CD14-positive monocyte (primary cell): ENCODE results near the gene EFCAB8. TPM values are rescaled to one million over a fixed set of nuclear protein-coding genes. Genes with fewer than 3 reads are reported as not detected.
A peak's percentile ranks its signal among the peaks of the same experiment; 100 is the strongest.

Experiments
- DNase-seq, 3 donors: peaks; one replicate each; pipeline ENCODE4 v3.0.0-alpha.2; 2011 to 2022
- H2AFZ ChIP-seq: 2 replicates; pipeline ENCODE4 v1.6.0; 2012; ENCODE audit warnings: mild to moderate bottlenecking, low read depth, low read length, inconsistent platforms; ENCODE audit not compliant: insufficient read depth, poor library complexity, severe bottlenecking
- H3K27ac ChIP-seq, 2 donors: 1 replicate in 1 of 2; 2 replicates in 1 of 2; pipeline ENCODE4 v1.5.1; 2012 to 2013; ENCODE audit warnings: low read length in 2 of 2, control low read depth in 1 of 2, inconsistent platforms in 1 of 2, low read depth in 1 of 2, mild to moderate bottlenecking in 1 of 2
- H3K27me3 ChIP-seq, 2 donors: one replicate each; pipeline versions ENCODE4 v1.6.0 to v1.6.1; 2011 to 2013; ENCODE audit warnings: low read length in 2 of 2; ENCODE audit not compliant: control insufficient read depth in 2 of 2, insufficient read depth in 2 of 2
- H3K36me3 ChIP-seq, 2 donors: replicated peaks in 1 of 2; 1 replicate in 1 of 2; 2 replicates in 1 of 2; pipeline versions ENCODE4 v1.5.1 to v1.6.1; 2012 to 2013; ENCODE audit warnings: low read length in 2 of 2, control low read depth in 1 of 2, inconsistent platforms in 1 of 2, mild to moderate bottlenecking in 1 of 2; ENCODE audit not compliant: insufficient read depth in 2 of 2, control insufficient read depth in 1 of 2
- H3K4me1 ChIP-seq, 2 donors: 1 replicate in 1 of 2; 2 replicates in 1 of 2; pipeline versions ENCODE4 v1.5.1 to v1.6.1; 2012 to 2013; ENCODE audit warnings: low read length in 2 of 2, control low read depth in 1 of 2, inconsistent platforms in 1 of 2, mild to moderate bottlenecking in 1 of 2, moderate library complexity in 1 of 2; ENCODE audit not compliant: insufficient read depth in 2 of 2, control insufficient read depth in 1 of 2
- H3K4me2 ChIP-seq: replicated peaks from 2 replicates; pipeline ENCODE3; 2012; ENCODE audit warnings: low read length, moderate library complexity, mild to moderate bottlenecking; ENCODE audit not compliant: poor library complexity, severe bottlenecking; ENCODE audit errors: extremely low read depth
- H3K4me3 ChIP-seq, 3 experiments: fragments of 200-600 bp in 1 of 3; sonication (generic) in 1 of 3; replicated peaks in 1 of 3; 1 replicate in 2 of 3; 2 replicates in 1 of 3; pipeline ENCODE4 v1.5.1; 2011 to 2013; ENCODE audit warnings: low read length in 3 of 3, mild to moderate bottlenecking in 3 of 3, control low read depth in 2 of 3, low read depth in 2 of 3, inconsistent platforms in 1 of 3, moderate library complexity in 1 of 3
- H3K79me2 ChIP-seq: 2 replicates; pipeline ENCODE4 v1.6.0; 2012; ENCODE audit warnings: mild to moderate bottlenecking, control low read depth, inconsistent platforms, low read length, moderate library complexity; ENCODE audit not compliant: insufficient read depth
- H3K9ac ChIP-seq: 2 replicates; pipeline ENCODE4 v1.6.0; 2017; ENCODE audit warnings: low read length, mild to moderate bottlenecking; ENCODE audit not compliant: insufficient read depth, poor library complexity, severe bottlenecking
- H3K9me3 ChIP-seq, 2 donors: replicated peaks in 1 of 2; 1 replicate in 1 of 2; 2 replicates in 1 of 2; pipeline versions ENCODE4 v1.5.1 to v1.6.1; 2012 to 2013; ENCODE audit warnings: low read length in 2 of 2, control low read depth in 1 of 2; ENCODE audit not compliant: control insufficient read depth in 1 of 2, insufficient read depth in 1 of 2
- H4K20me1 ChIP-seq: 2 replicates; pipeline ENCODE4 v1.6.0; 2012; ENCODE audit warnings: mild to moderate bottlenecking, low read length, control low read depth, moderate library complexity; ENCODE audit not compliant: insufficient read depth
- H3K27ac Mint-ChIP-seq, 7 donors: one replicate each; pipeline ENCODE4 v1.8.0; 2020; ENCODE audit warnings: mild to moderate bottlenecking in 7 of 7, mixed read lengths in 7 of 7, moderate library complexity in 6 of 7, inconsistent platforms in 2 of 7
- H3K27me3 Mint-ChIP-seq, 3 donors: one replicate each; pipeline ENCODE4 v1.8.0; 2021 to 2022; ENCODE audit warnings: low read depth in 3 of 3, mild to moderate bottlenecking in 3 of 3, mixed read lengths in 3 of 3, moderate library complexity in 3 of 3, inconsistent platforms in 1 of 3
- H3K36me3 Mint-ChIP-seq, 2 donors: one replicate each; pipeline ENCODE4 v1.8.0; 2020; ENCODE audit warnings: mixed read lengths in 2 of 2, inconsistent platforms in 1 of 2, mild to moderate bottlenecking in 1 of 2
- H3K4me1 Mint-ChIP-seq: one replicate; pipeline ENCODE4 v1.8.0; 2020; ENCODE audit warnings: mild to moderate bottlenecking, mixed read lengths
- H3K4me3 Mint-ChIP-seq, 2 donors: one replicate each; pipeline ENCODE4 v1.8.0; 2020; ENCODE audit warnings: mild to moderate bottlenecking in 2 of 2, mixed read lengths in 2 of 2, moderate library complexity in 1 of 2
- H3K9me3 Mint-ChIP-seq, 7 donors: one replicate each; pipeline ENCODE4 v1.8.0; 2020 to 2022; ENCODE audit warnings: mixed read lengths in 7 of 7, mild to moderate bottlenecking in 6 of 7, moderate library complexity in 6 of 7, inconsistent platforms in 2 of 7
- CTCF ChIP-seq: fragments of 200-600 bp; IDR thresholded peaks from one replicate; pipeline ENCODE4 v1.8.0; 2022; ENCODE audit warnings: antibody characterized with exemption, mild to moderate bottlenecking
- WGBS: methylation state at CpG from one replicate; pipeline ENCODE4 v1.1.5; 2013; ENCODE audit warnings: missing lambda C conversion rate; ENCODE audit not compliant: insufficient coverage; 5-methylcytosine and 5-hydroxymethylcytosine counted together
- intact Hi-C, 2 donors: fragments of 100-400 bp; cut with micrococcal nuclease; formaldehyde crosslinking; loops; one replicate each; pipeline versions ENCODE4 v1.15.0 to v1.15.1; 2023
- polyA plus RNA-seq, 3 donors: library from polyadenylated mRNA; depleted of rRNA in 1 of 3; unstranded in 2 of 3; stranded (reverse) in 1 of 3; fragments of 300-500 nt in 2 of 3; fragments of >200 nt in 1 of 3; fragmentation: Illumina TruSeq in 2 of 3; gene quantifications; 1 replicate in 2 of 3; 2 replicates in 1 of 3; pipeline ENCODE4 v1.2.3, GENCODE V29; 2012 to 2021

The EFCAB8 gene
- polyA plus RNA-seq, 3 donors, result 0.45 TPM; not detected in 2

- 95% methylated on average over 4 of the region's 7 CpGs for WGBS
- H3K27me3 Mint-ChIP-seq, result no peaks in the 10 kb centered on the region
- no peak overlapping the region for H2AFZ ChIP-seq
- H3K36me3 Mint-ChIP-seq, result peaks cover 54 to 80% of the 10 kb centered on the region in 2 donors
- H3K4me3 Mint-ChIP-seq, result no peak overlapping the region
- H3K4me1 Mint-ChIP-seq, result no peaks in the 10 kb centered on the region
- no peaks in the 10 kb centered on the region for H3K9me3 Mint-ChIP-seq
- peaks cover 43 to 86% of the 10 kb centered on the region in 2 donors for H3K36me3 ChIP-seq
- H3K4me3 ChIP-seq, result no peak overlapping the region
- H3K27ac Mint-ChIP-seq, result peak overlapping the region in 2 of 7 donors; percentile 23 to 76
- H3K27me3 ChIP-seq, result no peaks in the 10 kb centered on the region
- TF ChIP-seq CTCF, result no peak
- no peak overlapping the region for H3K27ac ChIP-seq
- no peaks in the 10 kb centered on the region for H3K4me1 ChIP-seq
- no peak overlapping the region for H3K4me2 ChIP-seq
- intact Hi-C loops, result no loop called here
- no peaks in the 10 kb centered on the region for H3K9me3 ChIP-seq
- H4K20me1 ChIP-seq, result no peaks in the 10 kb centered on the region
- no peak for DNase-seq
- H3K79me2 ChIP-seq, result no peaks in the 10 kb centered on the region
- no peak overlapping the region for H3K9ac ChIP-seq
Measured at GRCh38 chr20:32855387-32855786, 3.3 kb upstream of the EFCAB8 start.

- H3K36me3 Mint-ChIP-seq, result peaks cover 40 to 56% of the 10 kb centered on the region in 2 donors
- Histone ChIP-seq H3K79me2 (no peaks in the 10 kb centered on the region), H4K20me1 (no peaks in the 10 kb centered on the region), H3K36me3 (peaks cover 28 to 58% of the 10 kb centered on the region in 2 donors), H3K4me2 (no peak overlapping the region), H2AFZ (no peak overlapping the region), H3K4me1 (no peaks in the 10 kb centered on the region), H3K27me3 (no peaks in the 10 kb centered on the region), H3K9me3 (no peaks in the 10 kb centered on the region), H3K27ac (no peak overlapping the region), H3K4me3 (no peak overlapping the region), H3K9ac (no peak overlapping the region)
- TF ChIP-seq CTCF, result no peak
- H3K4me3 Mint-ChIP-seq, result no peak overlapping the region
- no peaks in the 10 kb centered on the region for H3K27me3 Mint-ChIP-seq
- DNase-seq, result no peak
- peak overlapping the region in 2 of 7 donors; percentile 0 to 17 for H3K27ac Mint-ChIP-seq
- WGBS, result 94% methylated on average over 2 of the region's 2 CpGs
- intact Hi-C loops, result no loop called here
- no peaks in the 10 kb centered on the region for H3K9me3 Mint-ChIP-seq
- H3K4me1 Mint-ChIP-seq, result no peaks in the 10 kb centered on the region
Measured at GRCh38 chr20:32858189-32858588, 534 bp upstream of the EFCAB8 start.
